Measurements from ENCODE around the gene FETUB.

DNA sequence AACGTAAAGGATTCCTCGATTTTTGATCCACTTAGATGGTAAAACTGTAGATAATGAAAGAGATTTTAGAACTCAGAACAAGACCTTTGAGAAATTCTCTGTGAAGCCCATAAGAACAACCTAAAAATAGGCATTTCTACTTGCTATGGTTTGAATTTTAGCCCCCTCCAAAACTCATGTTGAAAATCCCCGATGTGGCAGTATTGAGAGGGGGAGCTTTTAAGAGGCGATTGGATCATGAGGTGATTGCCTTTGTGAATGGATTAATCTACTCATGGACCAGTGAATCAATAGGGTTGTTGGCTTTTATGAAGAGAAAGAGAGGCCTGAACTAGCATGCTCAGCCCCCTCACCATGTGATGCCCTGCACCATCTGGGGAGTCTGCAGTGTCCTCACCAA, 47.5 kb upstream of the FETUB start:
- TF ChIP-seq, protein P1, sequence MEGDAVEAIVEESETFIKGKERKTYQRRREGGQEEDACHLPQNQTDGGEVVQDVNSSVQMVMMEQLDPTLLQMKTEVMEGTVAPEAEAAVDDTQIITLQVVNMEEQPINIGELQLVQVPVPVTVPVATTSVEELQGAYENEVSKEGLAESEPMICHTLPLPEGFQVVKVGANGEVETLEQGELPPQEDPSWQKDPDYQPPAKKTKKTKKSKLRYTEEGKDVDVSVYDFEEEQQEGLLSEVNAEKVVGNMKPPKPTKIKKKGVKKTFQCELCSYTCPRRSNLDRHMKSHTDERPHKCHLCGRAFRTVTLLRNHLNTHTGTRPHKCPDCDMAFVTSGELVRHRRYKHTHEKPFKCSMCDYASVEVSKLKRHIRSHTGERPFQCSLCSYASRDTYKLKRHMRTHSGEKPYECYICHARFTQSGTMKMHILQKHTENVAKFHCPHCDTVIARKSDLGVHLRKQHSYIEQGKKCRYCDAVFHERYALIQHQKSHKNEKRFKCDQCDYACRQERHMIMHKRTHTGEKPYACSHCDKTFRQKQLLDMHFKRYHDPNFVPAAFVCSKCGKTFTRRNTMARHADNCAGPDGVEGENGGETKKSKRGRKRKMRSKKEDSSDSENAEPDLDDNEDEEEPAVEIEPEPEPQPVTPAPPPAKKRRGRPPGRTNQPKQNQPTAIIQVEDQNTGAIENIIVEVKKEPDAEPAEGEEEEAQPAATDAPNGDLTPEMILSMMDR (IDR thresholded peaks at IDR 0.05), result no peak
- TF ChIP-seq ZFX (IDR thresholded peaks at IDR 0.05; ENCODE audit: borderline replicate concordance), result no peak
